ENCODE measurements around the gene PGA5.

Gene PGA5

GRCh38 chr11:61293867-61294716, 53.1 kb downstream of the PGA5 start:
- no peak overlapping the region for H3K27ac ChIP-seq
- TF ChIP-seq CTCF (IDR thresholded peaks at IDR 0.05) (no peak), ZFX (IDR thresholded peaks at IDR 0.05; ENCODE audit: borderline replicate concordance) (no peak)

GRCh38 chr11:61294717-61295595, 54.0 kb downstream of the PGA5 start, which contains the start of gene VWCE:
Gene VWCE (minus strand): TSS chr11:61295316. CDS start chr11:61295037, 279 bp downstream.
- TF ChIP-seq ZFX (IDR thresholded peaks at IDR 0.05; ENCODE audit: borderline replicate concordance) (no peak), CTCF (IDR thresholded peaks at IDR 0.05) (peak; percentile 52)
- no peak within 1 kb of the TSS for H3K27ac ChIP-seq

GRCh38 chr11:61295596-61295926, 54.6 kb downstream of the PGA5 start:
- no peak for TF ChIP-seq CTCF (IDR thresholded peaks at IDR 0.05)
- TF ChIP-seq ZFX (IDR thresholded peaks at IDR 0.05; ENCODE audit: borderline replicate concordance), result no peak
- H3K27ac ChIP-seq, result no peak overlapping the region

GRCh38 chr11:61297341-61297740, 56.4 kb downstream of the PGA5 start:
- TF ChIP-seq CTCF (IDR thresholded peaks at IDR 0.05) (no peak), ZFX (IDR thresholded peaks at IDR 0.05; ENCODE audit: borderline replicate concordance) (no peak)
- H3K27ac ChIP-seq, result peak overlapping the region; percentile 39

- TF ChIP-seq ZFX (IDR thresholded peaks at IDR 0.05; ENCODE audit: borderline replicate concordance), result no peak
- no peak for TF ChIP-seq CTCF (IDR thresholded peaks at IDR 0.05)
- H3K27ac ChIP-seq, result peak overlapping the region; percentile 39
Measured at GRCh38 chr11:61297746-61298145, 56.8 kb downstream of the PGA5 start.

- no peak for TF ChIP-seq CTCF (IDR thresholded peaks at IDR 0.05)
- no peak for TF ChIP-seq ZFX (IDR thresholded peaks at IDR 0.05; ENCODE audit: borderline replicate concordance)
- peak overlapping the region; percentile 39 for H3K27ac ChIP-seq
Measured at GRCh38 chr11:61298663-61299244, 57.8 kb downstream of the PGA5 start.

All from 22Rv1 (cell line).